Activated gamma-delta T cell (primary cell): ENCODE data around the gene MRNIP.

Experiments used
- DNase-seq: peaks from one replicate; lab custom pipeline; 2025; lab: John Stamatoyannopoulos, UW

Gene MRNIP

GRCh38 chr5:179889885-179890284 is 31.3 kb upstream of the MRNIP start:
- no peak for DNase-seq

GRCh38 chr5:179887802-179888201 is 29.2 kb upstream of the MRNIP start:
- no peak for DNase-seq

GRCh38 chr5:179887095-179887494 is 28.5 kb upstream of the MRNIP start:
- no peak for DNase-seq

- no peak for DNase-seq
These were observed 27.7 kb upstream of the MRNIP start for GRCh38 chr5:179886190-179886911.

GRCh38 chr5:179885491-179886090 is 27.0 kb upstream of the MRNIP start:
- DNase-seq = no peak

GRCh38 chr5:179883163-179883562 is 24.5 kb upstream of the MRNIP start:
- no peak for DNase-seq

- DNase-seq = no peak
These were observed 23.7 kb upstream of the MRNIP start for GRCh38 chr5:179882338-179882737.

- DNase-seq = no peak
These were observed 22.4 kb upstream of the MRNIP start for GRCh38 chr5:179880848-179881590.

GRCh38 chr5:179880066-179880650 is 21.5 kb upstream of the MRNIP start:
- no peak for DNase-seq

- DNase-seq = no peak
These were observed 21.0 kb upstream of the MRNIP start for GRCh38 chr5:179879690-179880010.

- no peak for DNase-seq
These were observed 20.5 kb upstream of the MRNIP start for GRCh38 chr5:179879003-179879689.

- DNase-seq = no peak
These were observed 19.8 kb upstream of the MRNIP start for GRCh38 chr5:179878222-179879002.

- DNase-seq = no peak
These were observed 18.0 kb upstream of the MRNIP start for GRCh38 chr5:179876610-179876952.

- no peak for DNase-seq
These were observed 17.4 kb upstream of the MRNIP start for GRCh38 chr5:179875741-179876609.

GRCh38 chr5:179874536-179875292 is 16.1 kb upstream of the MRNIP start:
- no peak for DNase-seq

GRCh38 chr5:179874136-179874535 is 15.5 kb upstream of the MRNIP start:
- no peak for DNase-seq

GRCh38 chr5:179873588-179874110 is 15.0 kb upstream of the MRNIP start:
- DNase-seq = no peak

GRCh38 chr5:179872828-179873575 is 14.4 kb upstream of the MRNIP start:
- no peak for DNase-seq
